SU-DHL-6 (cell line): ENCODE results near the gene PLXNB1.

Experiments used
- EZH2phosphoT487 ChIP-seq: fragments of 200-600 bp; sonication (generic), shearing (Covaris generic); conservative IDR thresholded peaks from 2 replicates; pipeline ENCODE4 v1.6.1; 2018; ENCODE audit warnings: mild to moderate bottlenecking, antibody characterized with exemption, low read length, moderate library complexity, mixed read lengths
- TF ChIP-seq, protein P1 (sequence below): fragments of 200-600 bp; sonication (generic); IDR thresholded peaks from one replicate; pipeline ENCODE4 v1.5.1; 2017; ENCODE audit warnings: antibody characterized with exemption, mild to moderate bottlenecking, low read length, moderate library complexity; ENCODE audit not compliant: insufficient read depth, poor library complexity, severe bottlenecking

DNA sequence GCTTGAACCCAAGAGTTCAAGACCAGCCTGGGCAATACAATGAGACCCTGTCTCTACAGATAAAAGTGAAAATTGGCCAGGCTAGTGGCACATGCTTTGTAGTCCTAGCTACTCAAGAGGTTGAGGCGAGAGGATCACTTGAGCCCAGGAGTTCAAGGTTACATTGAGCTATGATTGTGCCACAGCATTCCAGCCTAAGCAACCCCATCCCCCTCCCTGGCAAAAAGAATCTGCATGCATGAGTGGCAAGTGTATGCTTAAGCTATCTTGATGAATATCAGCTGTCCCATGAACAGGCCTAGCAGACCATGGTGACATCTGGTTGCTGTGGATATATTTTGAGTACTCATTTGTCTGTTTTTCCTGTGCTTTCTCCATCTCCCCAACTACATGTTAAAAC is 21.4 kb upstream of the PLXNB1 start:
- TF ChIP-seq, protein P1, sequence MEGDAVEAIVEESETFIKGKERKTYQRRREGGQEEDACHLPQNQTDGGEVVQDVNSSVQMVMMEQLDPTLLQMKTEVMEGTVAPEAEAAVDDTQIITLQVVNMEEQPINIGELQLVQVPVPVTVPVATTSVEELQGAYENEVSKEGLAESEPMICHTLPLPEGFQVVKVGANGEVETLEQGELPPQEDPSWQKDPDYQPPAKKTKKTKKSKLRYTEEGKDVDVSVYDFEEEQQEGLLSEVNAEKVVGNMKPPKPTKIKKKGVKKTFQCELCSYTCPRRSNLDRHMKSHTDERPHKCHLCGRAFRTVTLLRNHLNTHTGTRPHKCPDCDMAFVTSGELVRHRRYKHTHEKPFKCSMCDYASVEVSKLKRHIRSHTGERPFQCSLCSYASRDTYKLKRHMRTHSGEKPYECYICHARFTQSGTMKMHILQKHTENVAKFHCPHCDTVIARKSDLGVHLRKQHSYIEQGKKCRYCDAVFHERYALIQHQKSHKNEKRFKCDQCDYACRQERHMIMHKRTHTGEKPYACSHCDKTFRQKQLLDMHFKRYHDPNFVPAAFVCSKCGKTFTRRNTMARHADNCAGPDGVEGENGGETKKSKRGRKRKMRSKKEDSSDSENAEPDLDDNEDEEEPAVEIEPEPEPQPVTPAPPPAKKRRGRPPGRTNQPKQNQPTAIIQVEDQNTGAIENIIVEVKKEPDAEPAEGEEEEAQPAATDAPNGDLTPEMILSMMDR, result no peak
- no peak for TF ChIP-seq EZH2phosphoT487
